ENCODE results near the gene SNPH.

Gene SNPH

DNA sequence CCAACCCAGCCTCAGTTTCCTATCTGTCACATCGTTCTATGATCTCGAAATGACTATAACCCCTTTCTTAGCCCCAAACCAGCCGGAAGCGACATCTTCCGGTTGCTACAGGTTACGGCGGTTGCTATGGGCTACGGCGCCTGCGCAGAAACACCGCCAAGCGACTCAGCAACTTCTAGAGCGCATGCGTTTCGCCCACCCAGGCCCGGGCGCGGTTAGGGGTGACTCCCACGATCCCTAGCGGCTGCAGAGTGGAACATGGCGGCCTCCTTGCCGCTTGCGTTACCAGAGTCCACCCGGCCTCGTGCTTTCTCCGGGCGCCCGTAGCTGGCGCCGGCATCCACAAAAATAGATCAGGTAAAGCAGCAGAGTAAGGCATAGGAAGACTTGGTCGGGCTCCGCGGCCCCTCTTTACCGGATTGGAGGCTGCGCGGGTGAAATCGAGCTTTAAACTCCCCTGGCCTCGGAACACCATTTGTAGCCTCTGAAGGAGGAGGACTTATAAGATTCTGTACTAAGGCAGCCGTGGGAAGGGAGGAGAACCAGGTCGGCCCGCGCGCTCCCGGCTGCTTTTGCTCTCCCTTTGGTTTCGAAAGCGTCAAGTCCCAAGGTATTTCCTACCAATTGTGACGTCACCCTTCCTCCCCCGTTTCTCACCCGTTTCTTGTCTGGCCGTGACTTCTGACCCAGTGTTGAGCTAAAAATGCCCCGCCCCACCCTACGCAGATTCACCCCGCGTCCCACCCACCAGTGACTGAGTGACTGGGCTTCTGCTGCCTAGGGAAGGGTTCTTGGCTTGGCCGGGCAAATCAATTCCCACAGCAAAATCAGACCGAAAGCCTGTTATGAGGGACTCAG lies 59.3 kb downstream of the SNPH start:
- DNase-seq = peak; percentile 99

DNA sequence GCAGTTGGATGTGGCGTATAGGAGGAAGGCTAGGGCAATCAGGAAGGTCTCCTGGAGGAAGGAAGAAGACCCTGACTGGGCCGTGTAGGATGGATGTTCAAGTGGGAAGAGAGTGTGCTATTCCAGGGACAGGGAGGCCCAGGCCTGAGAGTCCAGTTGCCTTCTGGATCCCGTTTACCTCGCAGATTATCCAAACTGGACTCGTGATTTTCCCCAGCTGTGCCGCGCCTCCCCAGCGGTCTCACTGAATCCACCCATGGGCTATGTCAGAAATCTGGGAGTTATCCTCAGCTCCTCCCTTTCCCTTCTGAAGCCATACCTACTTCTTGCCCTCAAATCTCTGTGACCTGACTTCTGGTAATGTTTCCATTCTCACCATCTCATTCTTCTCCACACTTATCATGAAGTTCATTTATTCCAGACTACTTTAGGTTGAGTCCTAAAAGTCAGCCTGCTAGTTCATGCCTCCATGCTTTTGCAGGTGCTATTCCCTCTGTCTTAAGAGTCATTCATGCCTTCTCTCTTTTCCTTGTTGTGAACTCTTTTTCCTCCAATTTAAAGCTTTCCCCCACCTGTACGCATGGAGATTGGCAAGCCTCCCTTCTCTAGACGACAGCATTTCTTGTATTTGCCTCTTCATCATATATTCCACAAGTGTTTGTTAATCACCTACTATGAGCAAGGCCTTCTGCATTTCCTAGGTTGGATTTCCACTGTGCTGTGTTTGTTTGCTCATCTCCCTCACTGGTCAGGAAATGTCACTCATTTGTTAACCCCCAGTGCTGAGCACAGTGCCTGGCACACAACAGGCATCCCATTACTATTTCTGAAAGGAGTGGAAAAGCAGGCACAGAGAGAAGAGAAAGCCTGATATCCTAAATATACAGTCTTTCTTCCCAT lies 60.2 kb downstream of the SNPH start:
- no peak for DNase-seq

DNA sequence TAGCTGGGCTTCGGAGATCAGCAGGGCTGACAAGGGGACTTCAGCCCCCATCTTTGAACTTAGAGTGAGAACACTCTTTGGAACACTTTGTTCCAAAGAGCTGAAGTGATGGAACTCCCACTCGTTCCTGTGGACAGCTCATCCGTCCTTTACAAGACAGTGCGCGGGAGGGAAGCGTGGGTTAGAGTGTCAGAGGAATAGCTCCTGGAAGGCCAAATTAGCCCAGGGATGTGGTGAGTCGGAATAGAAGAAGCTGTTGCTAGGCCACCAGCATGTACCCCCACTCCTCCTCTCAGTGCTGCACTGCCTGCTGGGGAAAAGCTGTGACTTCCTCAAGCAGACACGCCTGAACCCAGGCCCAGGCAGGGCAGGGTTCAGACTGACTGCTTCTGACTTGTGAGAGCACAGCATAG lies 61.2 kb downstream of the SNPH start:
- no peak for DNase-seq

DNA sequence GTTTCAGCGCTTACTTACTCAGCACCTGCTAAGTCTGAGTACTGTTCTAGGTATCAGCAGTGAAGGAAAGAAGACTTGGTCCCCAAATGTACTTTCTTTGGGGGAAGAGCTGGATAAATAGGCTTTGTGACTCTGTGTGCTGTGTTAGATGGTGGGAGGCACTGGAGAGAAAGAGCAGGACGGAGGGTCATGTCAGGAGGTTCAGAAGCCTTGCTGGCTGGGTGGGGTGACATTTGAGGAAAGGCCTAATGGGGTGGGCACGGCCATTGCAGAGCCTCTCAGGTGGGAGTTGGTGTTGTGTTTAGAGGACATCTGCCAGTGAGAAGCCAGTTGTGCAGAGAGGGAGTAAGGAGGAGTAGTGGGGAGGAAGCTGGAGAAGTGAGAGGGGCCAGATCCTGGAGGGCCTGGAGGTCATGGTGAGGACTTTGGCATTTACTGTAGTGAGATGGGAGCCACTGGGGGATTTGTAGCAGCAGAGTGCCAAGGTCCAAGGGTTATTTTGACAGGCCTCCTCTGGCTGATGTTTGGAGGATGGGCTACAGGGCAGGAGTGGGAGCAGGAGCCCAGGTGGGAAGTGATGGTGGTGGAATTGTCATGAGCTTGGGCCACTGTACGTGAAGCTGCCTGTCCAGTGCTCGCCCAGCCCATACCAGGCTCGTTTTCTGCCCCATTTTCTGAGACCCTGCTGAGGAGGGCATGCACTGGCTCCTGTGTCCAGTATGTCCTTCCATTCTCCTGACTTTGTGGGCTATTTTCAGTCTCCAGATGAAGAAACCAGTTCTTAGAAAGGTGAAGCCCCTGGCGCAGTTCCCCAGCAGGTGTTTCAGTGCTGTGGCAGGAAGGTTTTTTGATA lies 62.0 kb downstream of the SNPH start:
- DNase-seq = no peak

DNA sequence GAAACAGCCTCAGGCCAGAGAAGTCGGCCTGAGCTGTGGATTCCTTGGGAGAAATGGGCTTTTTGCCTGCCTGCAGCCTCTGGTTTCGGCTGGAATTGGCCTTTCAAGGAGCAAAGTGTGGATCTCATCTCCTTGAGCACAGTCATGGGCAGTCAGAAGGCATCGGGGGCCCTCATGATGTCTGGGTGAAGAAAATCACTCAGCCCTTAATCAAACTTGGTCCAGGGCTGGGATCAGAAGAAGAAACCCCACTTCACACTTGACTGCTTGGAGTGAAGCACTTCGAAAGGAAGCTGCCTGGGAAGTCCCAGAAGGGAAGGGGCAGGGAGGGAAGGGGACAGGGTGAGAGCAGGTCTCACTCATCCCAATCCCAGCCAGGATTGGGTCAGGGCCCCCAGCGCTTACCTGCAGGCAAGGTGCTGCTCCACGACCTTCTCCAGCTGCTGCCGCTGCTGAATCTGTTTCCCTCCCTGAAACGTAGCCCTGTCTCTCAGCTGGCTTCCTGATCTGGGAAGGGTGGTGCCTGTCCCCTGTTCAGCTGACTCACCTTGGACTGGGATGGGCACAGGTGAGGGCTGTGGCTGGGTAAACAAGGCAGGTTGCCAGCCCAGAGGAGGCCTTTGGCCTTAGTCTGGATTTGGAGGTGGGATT lies 62.7 kb downstream of the SNPH start, which contains the start of gene SDCBP2:
Gene SDCBP2, minus strand, starts transcription at position 460 of the 651 bp plus-strand sequence. CDS start 8,723 bp downstream, outside the sequence.
- no peak for DNase-seq

DNA sequence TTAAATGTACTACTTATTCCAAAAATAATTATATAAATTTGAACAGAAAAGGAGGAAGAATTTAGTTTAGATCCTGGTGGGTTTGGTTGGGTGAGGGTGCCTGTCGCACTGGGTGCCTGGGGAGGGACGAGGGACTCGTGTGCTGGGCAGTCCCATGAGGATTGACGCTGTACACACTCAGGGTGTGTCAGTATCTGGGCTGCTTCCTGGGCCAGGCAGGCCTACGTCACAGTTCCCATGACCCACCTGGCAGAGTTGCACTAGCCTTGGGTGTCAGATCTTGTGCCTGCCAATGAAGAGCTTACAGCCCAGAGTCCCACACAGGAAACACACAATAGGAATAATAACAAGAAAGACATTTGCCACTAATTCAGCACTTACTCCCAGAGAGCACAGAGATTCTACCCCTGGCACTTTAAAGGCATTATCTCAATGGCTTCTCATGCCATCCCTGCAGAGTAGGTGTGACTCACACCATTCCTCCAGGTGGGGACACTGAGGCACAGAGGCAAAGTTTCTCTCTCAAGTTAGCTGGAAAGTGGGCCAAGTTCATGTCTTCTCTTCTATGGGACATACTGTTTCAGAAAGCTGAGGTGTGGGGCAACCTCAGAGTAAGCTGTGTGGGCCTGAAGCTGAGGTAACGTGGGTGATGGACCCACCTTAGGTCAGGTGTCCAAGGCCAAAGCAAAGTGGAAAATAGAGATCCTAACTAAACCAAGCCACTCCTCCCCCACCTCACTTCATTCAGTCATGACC lies 64.2 kb downstream of the SNPH start:
- no peak for DNase-seq

DNA sequence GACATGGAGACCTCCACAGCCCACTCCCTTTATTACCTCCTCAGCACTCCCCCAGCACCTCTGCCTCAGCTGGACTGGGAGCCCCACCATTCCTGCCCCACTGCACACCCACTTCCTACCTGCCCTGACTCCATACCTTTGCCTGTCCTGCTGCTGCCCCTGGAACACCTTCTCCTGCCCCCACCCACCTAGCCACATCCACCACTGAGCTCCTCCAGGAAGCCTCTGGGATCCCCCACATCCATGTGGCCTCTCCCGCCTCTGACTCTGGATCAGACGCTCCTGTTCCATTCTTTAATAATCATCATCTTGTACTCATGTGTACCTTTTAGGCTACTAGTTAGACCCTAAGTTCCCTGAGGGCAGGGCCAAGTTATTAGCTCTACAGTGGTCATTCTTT lies 65.0 kb downstream of the SNPH start:
- DNase-seq = no peak

DNA sequence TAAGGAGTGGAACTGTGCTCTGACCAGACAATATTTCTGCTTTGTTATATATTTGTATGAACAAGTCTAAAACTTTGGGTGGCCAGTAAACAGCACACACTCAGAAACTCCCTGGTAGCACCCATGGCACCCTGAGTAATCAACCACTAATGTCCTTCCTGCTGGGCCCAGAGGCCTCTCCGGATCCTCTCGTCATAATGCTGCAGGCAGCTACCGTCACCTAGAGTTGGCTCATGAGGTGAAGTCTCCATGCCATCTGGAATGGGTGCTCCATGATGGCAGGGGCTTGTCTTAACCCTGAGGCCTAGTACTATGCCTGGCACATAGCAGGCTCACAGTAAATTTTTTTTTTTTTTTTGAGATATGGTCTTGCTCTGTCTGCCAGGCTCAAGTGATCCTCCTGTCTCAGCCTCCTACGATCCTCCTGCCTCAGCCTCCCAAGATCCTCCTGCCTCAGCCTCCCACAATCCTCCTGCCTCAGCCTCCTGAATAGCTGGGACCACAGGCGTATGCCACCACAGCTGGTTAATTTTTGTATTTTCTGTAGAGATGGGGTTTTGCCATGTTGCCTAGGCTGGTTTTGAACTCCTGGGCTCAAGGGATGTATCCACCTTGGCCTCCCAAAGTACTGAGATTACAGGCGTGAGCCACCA lies 65.8 kb downstream of the SNPH start:
- no peak for DNase-seq

DNA sequence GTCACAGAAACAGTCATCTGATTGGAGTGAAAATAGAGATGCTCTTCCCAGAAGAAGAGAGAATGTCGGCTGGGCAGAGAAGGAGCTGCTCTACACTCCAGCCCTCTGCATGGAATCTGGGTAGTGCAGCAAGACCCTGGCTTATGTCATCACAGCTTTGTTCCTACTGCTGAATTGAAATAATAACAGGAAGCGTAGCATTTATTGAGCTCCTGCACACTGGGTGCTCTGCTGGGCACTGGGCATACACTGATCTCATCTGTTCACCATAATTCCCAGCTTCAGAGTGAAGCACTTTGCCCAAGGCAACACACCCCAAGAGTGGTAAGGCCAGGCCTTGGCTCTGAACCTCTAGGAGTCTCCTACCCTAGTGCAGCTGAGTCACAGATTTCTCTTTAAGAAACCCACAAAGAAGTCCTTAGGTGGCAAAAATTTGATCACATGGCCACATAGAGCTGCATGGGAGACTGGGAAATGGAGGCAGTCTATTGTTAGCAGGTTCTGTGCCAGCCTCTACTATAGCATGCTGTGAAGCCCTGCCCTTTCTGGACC lies 66.7 kb downstream of the SNPH start:
- DNase-seq = no peak

DNA sequence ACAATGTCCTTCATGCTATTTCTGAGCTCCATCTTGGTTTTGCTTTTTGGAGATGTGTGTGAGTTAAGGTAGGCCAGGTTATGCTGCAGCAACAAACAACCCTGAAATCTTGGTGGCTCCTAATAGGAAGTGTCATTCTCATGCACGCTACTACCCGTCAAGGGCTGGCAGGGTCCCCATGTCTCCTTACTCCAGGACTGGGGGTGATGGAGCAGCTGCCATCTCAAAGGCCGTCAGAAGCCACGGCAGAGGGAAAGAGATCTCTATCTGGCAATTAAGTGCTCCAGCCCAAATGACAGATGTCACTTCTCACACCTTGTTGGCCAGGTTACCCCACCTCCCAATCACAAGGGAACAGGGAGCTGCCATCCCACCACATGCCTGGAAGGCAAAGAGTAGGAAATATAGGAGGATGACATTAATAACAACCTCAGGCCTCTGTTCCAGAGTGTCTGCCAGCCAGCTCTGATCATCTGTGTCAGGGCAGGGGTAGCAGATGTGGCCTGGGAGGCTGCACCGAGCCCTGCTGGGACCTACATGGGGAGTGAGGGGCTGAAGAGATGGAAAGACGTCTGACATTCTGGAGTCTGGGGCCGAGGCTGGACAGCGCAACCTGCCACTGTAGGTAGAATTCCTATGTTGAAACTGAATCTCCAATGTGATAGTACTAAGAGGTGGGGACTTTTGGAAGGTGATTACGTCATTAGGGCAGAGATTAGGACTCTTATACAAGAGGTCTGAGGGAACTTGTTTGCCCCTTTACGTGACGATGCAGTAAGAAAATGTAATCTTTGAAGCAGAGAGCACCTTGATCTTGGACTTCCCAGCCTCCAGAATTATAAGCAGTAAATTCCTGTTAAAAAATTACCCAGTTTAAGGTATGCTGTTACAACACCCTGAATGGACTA lies 67.6 kb downstream of the SNPH start:
- DNase-seq = no peak

DNA sequence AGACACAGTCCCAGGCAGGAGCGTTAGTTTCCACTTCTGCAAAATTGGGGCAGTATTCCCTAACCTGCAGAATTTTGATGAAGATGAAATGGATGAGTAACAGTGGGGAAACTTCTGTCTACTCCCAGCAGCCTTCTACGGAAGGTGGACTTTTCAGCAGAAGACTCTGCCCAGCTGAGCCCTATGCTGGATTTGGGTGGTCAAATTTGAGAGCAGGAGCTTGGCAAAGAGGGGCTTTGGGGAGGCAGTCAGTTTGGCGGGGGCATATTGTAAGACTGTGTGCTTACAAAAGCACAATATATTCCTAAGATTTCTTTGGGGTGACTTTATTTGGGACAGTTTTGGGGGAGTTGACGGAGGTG lies 68.3 kb downstream of the SNPH start:
- DNase-seq = no peak

DNA sequence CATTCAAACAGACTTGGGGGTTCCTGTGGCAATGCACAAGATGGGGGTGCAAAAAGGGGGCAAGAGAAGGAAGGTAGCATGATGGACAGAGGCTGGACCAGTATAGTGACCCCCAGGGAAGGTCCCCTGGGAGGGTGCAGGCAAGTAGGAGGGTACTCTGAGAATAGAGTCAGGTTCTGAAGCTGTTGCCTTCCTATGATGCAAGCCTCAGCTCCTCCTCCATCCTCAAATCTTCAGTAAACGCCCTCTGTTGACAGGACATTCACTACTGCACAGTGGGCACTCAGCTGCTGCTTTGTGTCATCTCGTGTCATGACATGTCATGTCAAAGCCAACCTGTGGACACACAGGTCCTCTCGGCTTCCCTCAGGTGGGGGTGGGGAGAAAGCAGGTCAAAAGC lies 68.7 kb downstream of the SNPH start:
- no peak for DNase-seq

DNA sequence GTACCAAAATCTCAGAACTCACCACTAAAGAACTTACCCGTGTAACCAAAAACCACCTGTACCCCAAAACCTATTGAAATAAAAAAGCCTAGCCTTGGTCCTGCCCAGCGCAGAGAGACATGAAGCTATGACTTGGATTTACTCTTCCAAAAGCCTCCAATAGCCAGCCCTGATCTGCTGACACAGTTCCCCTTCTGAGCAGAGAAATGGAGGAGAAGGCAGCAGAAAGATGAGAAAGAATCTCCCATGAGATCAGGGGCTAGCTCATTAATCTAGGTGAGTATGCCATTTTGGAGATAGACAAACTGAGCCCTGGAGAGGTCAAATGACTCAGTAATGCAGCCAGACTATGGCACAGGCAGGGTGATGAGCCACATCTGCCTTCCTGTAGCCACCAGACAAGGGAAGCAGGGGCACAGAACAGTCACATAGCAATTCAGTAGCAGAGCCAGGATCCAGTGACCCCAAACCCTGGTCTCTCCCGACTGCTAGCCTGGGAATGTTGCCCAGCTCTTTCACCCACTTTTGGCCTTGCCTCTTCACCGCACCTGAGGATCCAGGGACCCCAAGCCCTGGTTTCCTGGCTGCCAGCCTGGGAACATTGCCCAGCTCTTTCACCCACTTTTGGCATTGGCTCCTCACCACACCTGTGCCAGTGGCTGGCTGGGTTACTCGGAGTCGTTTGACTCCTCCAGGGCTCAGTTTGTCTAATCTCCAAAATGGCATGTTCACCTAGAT lies 70.0 kb downstream of the SNPH start:
- DNase-seq = no peak

DNA sequence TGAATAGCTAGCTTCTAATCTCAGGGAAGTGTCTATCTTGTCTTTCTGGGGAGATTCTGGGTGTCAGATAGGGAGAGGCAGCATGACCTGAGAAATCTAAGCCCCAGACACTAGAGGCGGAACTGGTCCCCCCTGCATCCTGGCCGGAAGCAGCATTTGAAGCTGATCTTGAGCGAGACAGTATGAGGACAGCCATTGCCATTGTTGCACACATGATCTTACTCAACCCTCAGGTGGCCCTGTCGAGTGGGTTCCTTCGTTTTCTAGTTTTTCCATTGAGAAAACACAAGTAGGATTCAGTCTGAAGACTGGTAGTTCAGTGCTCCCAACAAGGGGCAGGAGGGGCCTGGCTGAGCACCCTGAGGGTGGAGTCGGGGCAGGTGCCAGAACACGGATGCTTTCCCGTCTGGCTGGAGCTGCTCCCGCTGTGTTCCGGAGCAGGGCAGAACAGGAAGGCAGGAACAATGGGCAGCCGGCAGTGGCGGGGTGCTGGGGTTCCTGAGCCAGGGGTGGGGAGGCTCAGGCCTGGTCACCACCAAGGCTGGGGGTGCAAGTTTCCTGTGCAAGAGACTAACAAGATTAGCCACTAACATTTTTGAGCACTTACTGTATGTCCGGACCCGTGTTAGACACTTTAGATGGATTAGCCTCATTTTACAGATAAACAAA lies 70.7 kb downstream of the SNPH start:
- DNase-seq = no peak

DNA sequence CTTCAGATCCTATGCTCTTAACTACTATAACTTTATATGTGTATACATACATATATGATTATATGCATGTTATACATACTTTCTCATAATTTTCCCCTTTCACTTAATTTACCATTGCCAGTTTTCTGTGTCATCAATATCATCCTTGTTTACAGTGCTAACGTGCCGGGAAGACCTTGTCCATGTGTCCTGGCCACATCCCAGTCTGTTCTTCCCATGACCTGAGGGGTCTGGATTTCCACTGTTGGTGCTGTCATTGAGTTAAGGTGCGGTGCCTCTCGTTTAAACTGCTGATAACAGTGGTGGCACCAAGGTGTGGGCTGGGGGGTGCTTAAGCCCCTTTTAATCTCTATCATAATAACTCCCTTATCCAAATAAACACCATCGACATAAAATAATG lies 71.3 kb downstream of the SNPH start:
- no peak for DNase-seq

DNA sequence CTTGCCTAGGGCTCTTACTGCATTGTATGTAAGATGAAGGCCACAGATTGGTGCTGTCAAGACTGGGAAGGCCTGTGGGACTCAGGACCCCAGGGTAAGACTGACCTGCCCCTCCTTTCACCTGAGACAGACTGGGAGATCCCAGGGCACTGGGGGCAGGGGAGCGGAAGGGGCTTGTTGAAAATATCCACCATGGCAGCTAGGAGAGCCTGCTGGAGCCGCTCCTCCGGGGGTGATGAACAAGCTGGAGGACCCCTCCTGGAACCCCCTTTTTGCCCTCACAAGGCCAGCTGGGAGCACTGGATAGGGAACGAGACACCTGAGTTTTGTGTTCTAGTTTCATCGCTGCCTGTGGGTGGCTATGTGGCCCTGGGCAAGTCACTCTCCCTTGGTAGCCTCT lies 72.0 kb downstream of the SNPH start:
- DNase-seq = no peak

DNA sequence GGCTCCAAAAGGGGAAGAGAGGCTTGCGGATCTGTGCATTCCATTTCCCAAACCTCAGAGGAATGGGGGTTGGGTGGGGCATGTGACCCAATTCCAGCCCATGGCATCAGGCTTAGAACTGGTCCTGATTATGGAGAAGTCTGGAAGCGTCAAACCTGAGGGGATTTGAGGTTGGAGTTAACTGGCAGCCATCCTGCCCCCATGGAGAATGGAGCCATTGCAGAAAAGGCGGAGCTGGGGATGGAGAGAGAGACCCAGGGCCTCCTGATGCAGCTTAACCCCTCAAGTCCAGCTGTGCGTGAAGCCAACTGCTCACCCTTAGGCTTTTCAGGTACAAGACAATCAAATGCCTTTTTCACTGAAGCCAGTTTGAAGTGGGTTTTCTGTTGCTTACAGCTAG lies 72.7 kb downstream of the SNPH start:
- no peak for DNase-seq

DNA sequence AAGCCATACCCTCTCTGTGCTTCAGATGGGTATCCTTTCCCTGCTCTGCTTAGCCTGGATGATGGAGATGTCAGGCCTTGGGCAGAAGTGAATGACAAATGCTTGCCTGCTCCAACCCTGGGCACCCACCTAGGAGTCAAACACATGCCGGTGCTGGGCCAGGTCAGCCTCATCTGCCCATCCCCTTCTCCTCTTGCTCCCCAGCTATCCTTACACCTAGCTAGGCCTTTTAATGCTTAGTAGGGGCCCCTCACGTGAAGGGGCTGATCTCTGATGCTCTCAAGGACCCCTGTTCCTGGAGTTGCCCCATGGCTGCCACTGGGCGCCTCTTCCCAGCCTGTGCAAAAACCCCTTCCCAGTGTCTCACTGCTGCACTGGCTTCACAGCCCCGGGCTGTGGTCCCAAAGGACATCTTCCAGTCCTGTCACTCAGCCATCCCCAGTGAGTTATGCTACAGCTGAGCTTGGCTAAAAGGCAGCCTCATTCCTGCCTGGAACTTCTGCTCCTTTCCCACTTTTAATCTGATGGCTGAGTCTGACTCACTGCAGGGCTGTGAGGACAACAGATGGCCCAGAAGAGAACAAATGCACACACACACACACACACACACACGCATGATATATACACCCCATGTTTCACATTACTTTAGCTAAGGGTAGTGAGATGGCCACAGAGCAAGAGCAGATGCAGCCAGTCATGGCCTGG lies 75.6 kb downstream of the SNPH start:
- no peak for DNase-seq
